Left lobe of liver (tissue), 2 donors: ENCODE results near the gene GALNT10. TPM values are rescaled to one million over a fixed set of nuclear protein-coding genes. Genes with fewer than 3 reads are reported as not detected.

ENCODE experiments used
- ATAC-seq: fragments of 200-7000 bp; cut with Tn5 transposase; one replicate; pipeline ENCODE4 v1.9.1; 2020; ENCODE audit warnings: mild to moderate bottlenecking, moderate library complexity
- DNase-seq: peaks from one replicate; pipeline ENCODE4 v3.0.0-alpha.2; 2020; ENCODE audit warnings: low spot score
- total RNA-seq: library from RNA; stranded (reverse); gene quantifications from one replicate; pipeline ENCODE4 v1.2.1, GENCODE V29; 2021
- donor health status: DM: no; HTN: no; CAD: no; lungs with moderate emphysema.
- donor health status: DM: no; HTN: yes; CAD: no.

Gene GALNT10
- total RNA-seq, 1 donor from 2014 or later: 7.8 TPM

- ATAC-seq: no peak
- no peak for DNase-seq
These were observed 14.4 kb upstream of the GALNT10 start for GRCh38 chr5:154176181-154176580.

GRCh38 chr5:154178661-154179060 lies 11.9 kb upstream of the GALNT10 start:
- peak; percentile 62 for ATAC-seq
- DNase-seq: no peak

- DNase-seq (no peak), ATAC-seq (peak; percentile 94)
These were observed 10.5 kb upstream of the GALNT10 start for GRCh38 chr5:154179846-154180710.

- DNase-seq (no peak), ATAC-seq (no peak)
These were observed 9.4 kb upstream of the GALNT10 start for GRCh38 chr5:154181161-154181560.

- ATAC-seq (peak; percentile 37), DNase-seq (peak; percentile 49)
These were observed 1.2 kb upstream of the GALNT10 start for GRCh38 chr5:154189256-154189818.

- ATAC-seq: peak; percentile 93
- peak; percentile 87 for DNase-seq
These were observed 526 bp upstream of the GALNT10 start for GRCh38 chr5:154189819-154190594.

- no peak for DNase-seq
- ATAC-seq: no peak
These were observed 1.1 kb downstream of the GALNT10 start for GRCh38 chr5:154191467-154192261.

- ATAC-seq: no peak
- no peak for DNase-seq
These were observed 2.8 kb downstream of the GALNT10 start for GRCh38 chr5:154193283-154193682.

GRCh38 chr5:154193701-154194121 lies 3.2 kb downstream of the GALNT10 start:
- ATAC-seq (no peak), DNase-seq (no peak)

GRCh38 chr5:154194345-154195329 lies 4.1 kb downstream of the GALNT10 start:
- ATAC-seq: no peak
- DNase-seq: no peak

GRCh38 chr5:154196281-154196680 lies 5.7 kb downstream of the GALNT10 start:
- ATAC-seq (no peak), DNase-seq (no peak)

GRCh38 chr5:154196955-154197652 lies 6.6 kb downstream of the GALNT10 start:
- ATAC-seq (peak; percentile 74), DNase-seq (no peak)

- ATAC-seq (no peak), DNase-seq (no peak)
These were observed 7.4 kb downstream of the GALNT10 start for GRCh38 chr5:154197801-154198491.

GRCh38 chr5:154198611-154199230 lies 8.2 kb downstream of the GALNT10 start:
- ATAC-seq (no peak), DNase-seq (no peak)

- DNase-seq (no peak), ATAC-seq (no peak)
These were observed 8.7 kb downstream of the GALNT10 start for GRCh38 chr5:154199263-154199662.

GRCh38 chr5:154199671-154200220 lies 9.2 kb downstream of the GALNT10 start:
- ATAC-seq (no peak), DNase-seq (no peak)

GRCh38 chr5:154200221-154200620 lies 9.7 kb downstream of the GALNT10 start:
- ATAC-seq: no peak
- DNase-seq: no peak
